T-helper 2 cell treated with Interferon-gamma antibody and Interleukin-4, amounts not matched to agents 5 μg/mL and 100 μg/mL, for 36 hours (primary cell): Measurements from ENCODE around the gene SOWAHA.
"Not testable (repeated sequence)": the region's sequence is repeated elsewhere in the genome, so short reads cannot be mapped to it uniquely, and the experiment has no call there.

Experiments used
- DNase-seq: peaks from one replicate; pipeline ENCODE4 v3.0.0; 2021; ENCODE audit warnings: low spot score
- H3K27ac Mint-ChIP-seq: one replicate; pipeline ENCODE4 v1.8.0; 2021; ENCODE audit warnings: mild to moderate bottlenecking, mixed read lengths
- H3K27me3 Mint-ChIP-seq: one replicate; pipeline ENCODE4 v1.8.0; 2021; ENCODE audit warnings: low read depth, mixed read lengths
- H3K36me3 Mint-ChIP-seq: one replicate; pipeline ENCODE4 v1.8.0; 2021; ENCODE audit warnings: low read depth, mixed read lengths
- H3K4me1 Mint-ChIP-seq: one replicate; pipeline ENCODE4 v1.8.0; 2021; ENCODE audit warnings: low read depth, mixed read lengths
- H3K4me3 Mint-ChIP-seq: one replicate; pipeline ENCODE4 v1.8.0; 2022; ENCODE audit warnings: mild to moderate bottlenecking, moderate library complexity, mixed read lengths
- H3K9me3 Mint-ChIP-seq: one replicate; pipeline ENCODE4 v1.8.0; 2021; ENCODE audit warnings: mixed read lengths

The SOWAHA gene

GRCh38 chr5:132806804-132807162, 6.3 kb upstream of the SOWAHA start:
- H3K9me3 Mint-ChIP-seq, H3K4me1 Mint-ChIP-seq, H3K27ac Mint-ChIP-seq, DNase-seq, H3K4me3 Mint-ChIP-seq, H3K36me3 Mint-ChIP-seq: not testable (repeated sequence)
- H3K27me3 Mint-ChIP-seq: peaks cover 69% of the 10 kb centered on the region

- Mint-ChIP-seq H3K4me3 (no peak overlapping the region), H3K27me3 (peaks cover 69% of the 10 kb centered on the region), H3K9me3 (no peaks in the 10 kb centered on the region), H3K27ac (no peak overlapping the region), H3K36me3 (no peaks in the 10 kb centered on the region), H3K4me1 (peaks cover 2% of the 10 kb centered on the region)
- no peak for DNase-seq
Observed at GRCh38 chr5:132807163-132807838, 5.8 kb upstream of the SOWAHA start.

- DNase-seq: no peak
- no peak overlapping the region for H3K4me3 Mint-ChIP-seq
- H3K27me3 Mint-ChIP-seq: peaks cover 72% of the 10 kb centered on the region
- no peak overlapping the region for H3K27ac Mint-ChIP-seq
- peaks cover 10% of the 10 kb centered on the region for H3K4me1 Mint-ChIP-seq
- no peaks in the 10 kb centered on the region for H3K9me3 Mint-ChIP-seq
- H3K36me3 Mint-ChIP-seq: no peaks in the 10 kb centered on the region
Observed at GRCh38 chr5:132808448-132808847, 4.7 kb upstream of the SOWAHA start.

- H3K27ac Mint-ChIP-seq: no peak overlapping the region
- H3K27me3 Mint-ChIP-seq: peaks cover 68% of the 10 kb centered on the region
Observed at GRCh38 chr5:132808866-132809265, 4.2 kb upstream of the SOWAHA start.

GRCh38 chr5:132810605-132811004, 2.5 kb upstream of the SOWAHA start:
- Mint-ChIP-seq H3K4me3 (no peak overlapping the region), H3K27ac (no peak overlapping the region), H3K36me3 (no peaks in the 10 kb centered on the region), H3K9me3 (no peaks in the 10 kb centered on the region), H3K27me3 (peaks cover 63% of the 10 kb centered on the region), H3K4me1 (peaks cover 10% of the 10 kb centered on the region)
- DNase-seq: no peak

More at GRCh38 chr5:132808866-132809265, 4.2 kb upstream of the SOWAHA start:
- H3K36me3 Mint-ChIP-seq: no peaks in the 10 kb centered on the region
- no peaks in the 10 kb centered on the region for H3K9me3 Mint-ChIP-seq
- no peak for DNase-seq
- peaks cover 10% of the 10 kb centered on the region for H3K4me1 Mint-ChIP-seq
- no peak overlapping the region for H3K4me3 Mint-ChIP-seq

- DNase-seq: no peak
- Mint-ChIP-seq H3K9me3 (no peaks in the 10 kb centered on the region), H3K4me1 (peaks cover 10% of the 10 kb centered on the region), H3K4me3 (peak overlapping the region; percentile 73), H3K27ac (no peak overlapping the region), H3K36me3 (no peaks in the 10 kb centered on the region), H3K27me3 (peaks cover 69% of the 10 kb centered on the region)
Observed at GRCh38 chr5:132812123-132812765, 858 bp upstream of the SOWAHA start.

GRCh38 chr5:132813599-132814502, 749 bp downstream of the SOWAHA start:
- Mint-ChIP-seq H3K4me1 (peaks cover 10% of the 10 kb centered on the region), H3K4me3 (no peak overlapping the region), H3K9me3 (no peaks in the 10 kb centered on the region), H3K36me3 (no peaks in the 10 kb centered on the region), H3K27ac (no peak overlapping the region), H3K27me3 (peaks cover 70% of the 10 kb centered on the region)
- DNase-seq: no peak

GRCh38 chr5:132814503-132815294, 1.6 kb downstream of the SOWAHA start:
- no peak overlapping the region for H3K27ac Mint-ChIP-seq
- peak overlapping the region; percentile 48 for H3K4me3 Mint-ChIP-seq
- no peak for DNase-seq
- no peaks in the 10 kb centered on the region for H3K9me3 Mint-ChIP-seq
- peaks cover 14% of the 10 kb centered on the region for H3K4me1 Mint-ChIP-seq
- peaks cover 70% of the 10 kb centered on the region for H3K27me3 Mint-ChIP-seq
- H3K36me3 Mint-ChIP-seq: no peaks in the 10 kb centered on the region

- Mint-ChIP-seq H3K36me3 (no peaks in the 10 kb centered on the region), H3K9me3 (no peaks in the 10 kb centered on the region), H3K27ac (no peak overlapping the region), H3K4me3 (peak overlapping the region; percentile 48), H3K4me1 (peaks cover 16% of the 10 kb centered on the region), H3K27me3 (peaks cover 64% of the 10 kb centered on the region)
- DNase-seq: no peak
Observed at GRCh38 chr5:132815454-132815853, 2.4 kb downstream of the SOWAHA start.

- H3K36me3 Mint-ChIP-seq: no peaks in the 10 kb centered on the region
- H3K4me1 Mint-ChIP-seq: peaks cover 16% of the 10 kb centered on the region
- no peak overlapping the region for H3K4me3 Mint-ChIP-seq
- H3K27me3 Mint-ChIP-seq: peaks cover 58% of the 10 kb centered on the region
- H3K27ac Mint-ChIP-seq: no peak overlapping the region
- no peak for DNase-seq
- H3K9me3 Mint-ChIP-seq: no peaks in the 10 kb centered on the region
Observed at GRCh38 chr5:132816083-132816482, 3.0 kb downstream of the SOWAHA start.

- Mint-ChIP-seq H3K27me3 (peaks cover 56% of the 10 kb centered on the region), H3K27ac (no peak overlapping the region), H3K4me3 (no peak overlapping the region), H3K36me3 (no peaks in the 10 kb centered on the region), H3K9me3 (no peaks in the 10 kb centered on the region), H3K4me1 (peaks cover 16% of the 10 kb centered on the region)
- DNase-seq: no peak
Observed at GRCh38 chr5:132816554-132816953, 3.5 kb downstream of the SOWAHA start.

- no peak overlapping the region for H3K4me3 Mint-ChIP-seq
- no peak for DNase-seq
- H3K4me1 Mint-ChIP-seq: peaks cover 16% of the 10 kb centered on the region
- H3K9me3 Mint-ChIP-seq: no peaks in the 10 kb centered on the region
- no peaks in the 10 kb centered on the region for H3K36me3 Mint-ChIP-seq
- no peak overlapping the region for H3K27ac Mint-ChIP-seq
- peaks cover 56% of the 10 kb centered on the region for H3K27me3 Mint-ChIP-seq
Observed at GRCh38 chr5:132817011-132817410, 3.9 kb downstream of the SOWAHA start.

- peaks cover 7% of the 10 kb centered on the region for H3K4me1 Mint-ChIP-seq
- H3K27me3 Mint-ChIP-seq: peaks cover 55% of the 10 kb centered on the region
- H3K27ac Mint-ChIP-seq: no peak overlapping the region
- peak overlapping the region; percentile 35 for H3K4me3 Mint-ChIP-seq
- H3K9me3 Mint-ChIP-seq: no peaks in the 10 kb centered on the region
- H3K36me3 Mint-ChIP-seq: no peaks in the 10 kb centered on the region
- DNase-seq: no peak
Observed at GRCh38 chr5:132819468-132819867, 6.4 kb downstream of the SOWAHA start.
